AG09309 (cell line): ENCODE data around the gene ITPR3.

Experiments used
- DNase-seq: peaks from one replicate; pipeline ENCODE4 v3.0.0-alpha.2; 2010; ENCODE audit warnings: low read depth
- H3K4me3 ChIP-seq: 2 replicates; pipeline ENCODE4 v1.5.1; 2011; ENCODE audit warnings: mild to moderate bottlenecking, low read depth, low read length, moderate library complexity; ENCODE audit not compliant: control insufficient read depth
- CTCF ChIP-seq: IDR thresholded peaks from 2 replicates; pipeline ENCODE4 v1.5.1; 2011; ENCODE audit warnings: mild to moderate bottlenecking, low read depth, low read length, inconsistent platforms; ENCODE audit not compliant: insufficient read depth, control insufficient read depth; ENCODE audit errors: missing control alignments

The ITPR3 gene

GRCh38 chr6:33585403-33586107, 35.6 kb upstream of the ITPR3 start:
- no peak for DNase-seq
- peak overlapping the region; percentile 9 for H3K4me3 ChIP-seq
- peak; percentile 99 for TF ChIP-seq CTCF

- H3K4me3 ChIP-seq: no peak overlapping the region
- no peak for TF ChIP-seq CTCF
- DNase-seq: no peak
Observed at GRCh38 chr6:33586108-33586640, 34.9 kb upstream of the ITPR3 start.

GRCh38 chr6:33587529-33587928, 33.6 kb upstream of the ITPR3 start:
- H3K4me3 ChIP-seq: no peak overlapping the region
- no peak for TF ChIP-seq CTCF
- no peak for DNase-seq

- no peak for TF ChIP-seq CTCF
- DNase-seq: no peak
- no peak overlapping the region for H3K4me3 ChIP-seq
Observed at GRCh38 chr6:33588894-33589293, 32.2 kb upstream of the ITPR3 start.

GRCh38 chr6:33589392-33589730, 31.8 kb upstream of the ITPR3 start:
- no peak for TF ChIP-seq CTCF
- no peak for DNase-seq
- H3K4me3 ChIP-seq: no peak overlapping the region

GRCh38 chr6:33589731-33590530, 31.2 kb upstream of the ITPR3 start:
- DNase-seq: no peak
- no peak overlapping the region for H3K4me3 ChIP-seq
- TF ChIP-seq CTCF: peak; percentile 98
